HCT116 (cell line): ENCODE results near the gene TNS3. TPM values are rescaled to one million over a fixed set of nuclear protein-coding genes. Genes with fewer than 3 reads are reported as not detected.

ENCODE experiments used
- CBX3 ChIP-seq: IDR thresholded peaks from 2 replicates; pipeline ENCODE4 v1.6.1; 2012; ENCODE audit warnings: low read depth
- ELF1 ChIP-seq: IDR thresholded peaks from 2 replicates; pipeline ENCODE4 v1.6.1; 2012; ENCODE audit warnings: low read depth, borderline replicate concordance
- EZH2 ChIP-seq: fragments of 200-600 bp; sonication (generic); IDR thresholded peaks from 2 replicates; pipeline ENCODE4 v1.6.1; 2017; ENCODE audit warnings: antibody characterized with exemption, mixed run types
- JUND ChIP-seq: IDR thresholded peaks from 2 replicates; pipeline ENCODE4 v1.6.1; 2012
- MAX ChIP-seq: IDR thresholded peaks from 2 replicates; pipeline ENCODE4 v1.6.1; 2012
- TCF7L2 ChIP-seq: IDR thresholded peaks from 2 replicates; pipeline ENCODE4 v1.7.0; 2011; ENCODE audit warnings: borderline replicate concordance, inconsistent platforms; ENCODE audit not compliant: insufficient read depth, insufficient read length; ENCODE audit errors: extremely low read depth
- YY1 ChIP-seq: IDR thresholded peaks from 2 replicates; pipeline ENCODE4 v1.6.1; 2011; ENCODE audit warnings: low read length, low read depth, moderate library complexity, mild to moderate bottlenecking; ENCODE audit not compliant: insufficient replicate concordance; ENCODE audit errors: extremely low read depth
- ZBTB33 ChIP-seq: IDR thresholded peaks from 2 replicates; pipeline ENCODE4 v1.6.1; 2011; ENCODE audit warnings: mild to moderate bottlenecking, low read length, moderate library complexity; ENCODE audit not compliant: insufficient replicate concordance; ENCODE audit errors: extremely low read depth
- total RNA-seq: library from RNA; stranded (reverse); gene quantifications from one replicate; pipeline ENCODE4 v1.2.1, GENCODE V29; 2021; ENCODE audit not compliant: unreplicated experiment
- TF ChIP-seq, protein P1 (sequence below): IDR thresholded peaks from 2 replicates; pipeline ENCODE4 v1.6.1; 2012; ENCODE audit warnings: low read depth

Gene TNS3
- total RNA-seq, 1 experiment from 2014 or later, result 9.1 TPM

GRCh38 chr7:47283497-47284131 lies 298.3 kb downstream of the TNS3 start (continued):
- TF ChIP-seq MAX (peak; percentile 32; the same call in 1 of the 2 replicates), YY1 (no peak), JUND (peak; percentile 58; the same call in 1 of the 2 replicates), ELF1 (no peak), CBX3 (peak; percentile 59; the same call in 1 of the 2 replicates), ZBTB33 (no peak), EZH2 (no peak), TCF7L2 (no peak)
- TF ChIP-seq, protein P1, sequence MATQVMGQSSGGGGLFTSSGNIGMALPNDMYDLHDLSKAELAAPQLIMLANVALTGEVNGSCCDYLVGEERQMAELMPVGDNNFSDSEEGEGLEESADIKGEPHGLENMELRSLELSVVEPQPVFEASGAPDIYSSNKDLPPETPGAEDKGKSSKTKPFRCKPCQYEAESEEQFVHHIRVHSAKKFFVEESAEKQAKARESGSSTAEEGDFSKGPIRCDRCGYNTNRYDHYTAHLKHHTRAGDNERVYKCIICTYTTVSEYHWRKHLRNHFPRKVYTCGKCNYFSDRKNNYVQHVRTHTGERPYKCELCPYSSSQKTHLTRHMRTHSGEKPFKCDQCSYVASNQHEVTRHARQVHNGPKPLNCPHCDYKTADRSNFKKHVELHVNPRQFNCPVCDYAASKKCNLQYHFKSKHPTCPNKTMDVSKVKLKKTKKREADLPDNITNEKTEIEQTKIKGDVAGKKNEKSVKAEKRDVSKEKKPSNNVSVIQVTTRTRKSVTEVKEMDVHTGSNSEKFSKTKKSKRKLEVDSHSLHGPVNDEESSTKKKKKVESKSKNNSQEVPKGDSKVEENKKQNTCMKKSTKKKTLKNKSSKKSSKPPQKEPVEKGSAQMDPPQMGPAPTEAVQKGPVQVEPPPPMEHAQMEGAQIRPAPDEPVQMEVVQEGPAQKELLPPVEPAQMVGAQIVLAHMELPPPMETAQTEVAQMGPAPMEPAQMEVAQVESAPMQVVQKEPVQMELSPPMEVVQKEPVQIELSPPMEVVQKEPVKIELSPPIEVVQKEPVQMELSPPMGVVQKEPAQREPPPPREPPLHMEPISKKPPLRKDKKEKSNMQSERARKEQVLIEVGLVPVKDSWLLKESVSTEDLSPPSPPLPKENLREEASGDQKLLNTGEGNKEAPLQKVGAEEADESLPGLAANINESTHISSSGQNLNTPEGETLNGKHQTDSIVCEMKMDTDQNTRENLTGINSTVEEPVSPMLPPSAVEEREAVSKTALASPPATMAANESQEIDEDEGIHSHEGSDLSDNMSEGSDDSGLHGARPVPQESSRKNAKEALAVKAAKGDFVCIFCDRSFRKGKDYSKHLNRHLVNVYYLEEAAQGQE, result no peak
